Astrocyte of the cerebellum (primary cell): ENCODE data around the gene EZH1.
"Not testable (repeated sequence)": the region's sequence is repeated elsewhere in the genome, so short reads cannot be mapped to it uniquely, and the experiment has no call there.

Source experiments
- DNase-seq: peaks from one replicate; pipeline ENCODE4 v3.0.0-alpha.2; 2011; ENCODE audit warnings: low read depth
- H3K4me3 ChIP-seq: 2 replicates; pipeline ENCODE4 v1.5.1; 2011; ENCODE audit warnings: mild to moderate bottlenecking, low read depth, low read length, moderate library complexity
- in situ Hi-C: cut with HindIII; loops from 2 replicates; pipeline ENCODE4 v1.10.0; 2017; ENCODE audit warnings: low sequenced_read_pairs
- TF ChIP-seq, protein P1 (sequence below): IDR thresholded peaks from 2 replicates; pipeline ENCODE4 v1.5.1; 2012; ENCODE audit warnings: low read length, low read depth, moderate library complexity, mild to moderate bottlenecking; ENCODE audit errors: missing control alignments

EZH1 gene

DNA sequence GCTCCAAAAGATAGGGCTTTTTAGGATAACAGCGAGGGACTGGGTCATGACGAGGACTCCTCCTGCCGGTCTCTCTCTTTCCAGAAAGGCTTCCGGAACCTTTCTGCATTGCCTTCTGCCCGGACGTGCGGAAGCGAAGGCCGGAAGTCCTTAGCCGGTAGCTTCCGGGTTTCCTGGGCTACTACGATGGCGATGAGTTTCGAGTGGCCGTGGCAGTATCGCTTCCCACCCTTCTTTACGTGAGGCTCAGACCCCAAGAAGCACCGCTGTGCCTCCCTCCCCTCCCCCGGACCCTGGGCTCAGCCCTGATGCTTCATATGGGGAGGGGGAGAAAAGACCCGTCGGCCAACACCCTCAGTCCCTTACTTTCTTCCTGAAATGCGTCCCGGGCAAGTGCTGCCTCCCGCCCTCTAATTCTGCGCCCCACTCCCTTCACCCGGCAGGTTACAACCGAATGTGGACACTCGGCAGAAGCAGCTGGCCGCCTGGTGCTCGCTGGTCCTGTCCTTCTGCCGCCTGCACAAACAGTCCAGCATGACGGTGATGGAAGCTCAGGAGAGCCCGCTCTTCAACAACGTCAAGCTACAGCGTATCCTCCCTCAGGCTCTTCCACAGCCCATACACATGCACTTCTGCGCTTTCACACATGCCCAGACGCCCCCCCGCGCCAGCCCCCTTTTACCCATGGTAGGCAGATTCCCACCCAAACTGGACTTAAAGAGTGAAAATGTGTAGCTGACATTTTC, 28.6 kb upstream of the EZH1 start, which contains the start of gene VPS25:
TSS of gene VPS25 (plus strand) at position 160 of the 746 bp plus-strand sequence. CDS start at position 187, 27 bp downstream.
- in situ Hi-C loops: no loop called here
- TF ChIP-seq, protein P1, sequence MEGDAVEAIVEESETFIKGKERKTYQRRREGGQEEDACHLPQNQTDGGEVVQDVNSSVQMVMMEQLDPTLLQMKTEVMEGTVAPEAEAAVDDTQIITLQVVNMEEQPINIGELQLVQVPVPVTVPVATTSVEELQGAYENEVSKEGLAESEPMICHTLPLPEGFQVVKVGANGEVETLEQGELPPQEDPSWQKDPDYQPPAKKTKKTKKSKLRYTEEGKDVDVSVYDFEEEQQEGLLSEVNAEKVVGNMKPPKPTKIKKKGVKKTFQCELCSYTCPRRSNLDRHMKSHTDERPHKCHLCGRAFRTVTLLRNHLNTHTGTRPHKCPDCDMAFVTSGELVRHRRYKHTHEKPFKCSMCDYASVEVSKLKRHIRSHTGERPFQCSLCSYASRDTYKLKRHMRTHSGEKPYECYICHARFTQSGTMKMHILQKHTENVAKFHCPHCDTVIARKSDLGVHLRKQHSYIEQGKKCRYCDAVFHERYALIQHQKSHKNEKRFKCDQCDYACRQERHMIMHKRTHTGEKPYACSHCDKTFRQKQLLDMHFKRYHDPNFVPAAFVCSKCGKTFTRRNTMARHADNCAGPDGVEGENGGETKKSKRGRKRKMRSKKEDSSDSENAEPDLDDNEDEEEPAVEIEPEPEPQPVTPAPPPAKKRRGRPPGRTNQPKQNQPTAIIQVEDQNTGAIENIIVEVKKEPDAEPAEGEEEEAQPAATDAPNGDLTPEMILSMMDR: peak; percentile 35
- peak within 1 kb of the TSS; percentile 94 for H3K4me3 ChIP-seq
- DNase-seq: peak; percentile 43

GRCh38 chr17:42772945-42773289, 28.1 kb upstream of the EZH1 start:
- DNase-seq: no peak
- TF ChIP-seq, protein P1: no peak
- in situ Hi-C loops: no loop called here
- H3K4me3 ChIP-seq: peak overlapping the region; percentile 94

DNA sequence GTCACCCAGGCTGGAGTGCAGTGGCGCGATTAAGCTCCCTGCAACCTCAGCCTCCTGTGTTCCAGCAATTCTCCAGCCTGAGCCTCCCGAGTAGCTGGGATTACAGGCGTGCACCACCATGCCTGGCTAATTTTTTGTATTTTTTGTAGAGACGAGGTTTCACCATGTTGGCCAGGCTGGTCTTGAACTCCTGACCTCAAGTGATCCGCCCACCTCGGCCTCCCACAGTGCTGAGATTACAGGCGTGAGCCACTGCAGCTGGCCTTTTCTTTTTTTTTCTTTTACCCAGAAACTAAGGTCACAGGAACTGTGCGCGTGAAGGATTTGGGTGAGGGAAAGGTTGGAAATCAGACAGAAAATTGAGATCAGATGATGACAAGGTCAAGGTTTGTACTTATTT, 25.1 kb upstream of the EZH1 start:
- in situ Hi-C loops, DNase-seq, H3K4me3 ChIP-seq: not testable (repeated sequence)

GRCh38 chr17:42768006-42768405, 23.2 kb upstream of the EZH1 start:
- DNase-seq, in situ Hi-C loops: not testable (repeated sequence)

DNA sequence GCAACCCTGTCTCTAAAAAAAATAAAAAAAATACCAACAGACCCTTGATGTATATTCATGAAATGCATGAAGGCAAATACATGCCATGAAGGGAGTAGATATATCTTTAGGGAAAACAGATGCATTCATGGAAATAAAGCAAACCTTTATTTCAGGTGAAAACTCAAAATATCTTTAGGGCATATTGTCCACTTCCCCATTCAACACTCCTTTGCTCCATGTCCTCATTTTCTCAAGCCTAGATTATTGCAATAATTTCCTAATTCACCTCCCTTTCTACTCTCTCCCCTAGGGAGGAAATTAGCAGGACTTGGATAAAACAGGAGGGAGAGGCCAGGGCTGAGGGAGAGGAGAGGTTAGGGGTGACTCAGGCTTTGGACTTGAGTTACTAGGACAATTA, 22.7 kb upstream of the EZH1 start:
- in situ Hi-C loops: no loop called here
- no peak overlapping the region for H3K4me3 ChIP-seq
- TF ChIP-seq, protein P1: no peak
- DNase-seq: no peak

More at GRCh38 chr17:42768006-42768405, 23.2 kb upstream of the EZH1 start:
- not testable (repeated sequence) for H3K4me3 ChIP-seq

DNA sequence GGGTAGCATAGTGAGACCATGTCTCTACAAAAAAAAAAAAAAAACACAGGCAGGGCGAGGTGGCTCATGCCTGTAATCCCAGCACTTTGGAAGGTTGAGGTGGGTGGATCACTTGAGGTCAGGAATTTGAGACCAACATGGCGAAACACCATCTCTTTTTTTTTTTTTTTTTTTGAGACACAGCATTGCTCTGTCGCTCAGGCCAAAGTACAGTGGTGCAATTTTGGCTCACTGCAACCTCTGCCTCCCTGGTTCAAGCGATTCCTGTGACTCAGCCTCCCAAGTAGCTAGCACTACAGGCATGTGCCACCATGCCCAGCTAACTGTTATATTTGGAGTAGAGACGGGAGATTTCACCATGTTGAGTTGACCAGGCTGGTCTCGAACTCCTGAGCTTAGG, 21.3 kb upstream of the EZH1 start:
- in situ Hi-C loops: no loop called here
- DNase-seq: no peak
- TF ChIP-seq, protein P1: no peak
- no peak overlapping the region for H3K4me3 ChIP-seq

DNA sequence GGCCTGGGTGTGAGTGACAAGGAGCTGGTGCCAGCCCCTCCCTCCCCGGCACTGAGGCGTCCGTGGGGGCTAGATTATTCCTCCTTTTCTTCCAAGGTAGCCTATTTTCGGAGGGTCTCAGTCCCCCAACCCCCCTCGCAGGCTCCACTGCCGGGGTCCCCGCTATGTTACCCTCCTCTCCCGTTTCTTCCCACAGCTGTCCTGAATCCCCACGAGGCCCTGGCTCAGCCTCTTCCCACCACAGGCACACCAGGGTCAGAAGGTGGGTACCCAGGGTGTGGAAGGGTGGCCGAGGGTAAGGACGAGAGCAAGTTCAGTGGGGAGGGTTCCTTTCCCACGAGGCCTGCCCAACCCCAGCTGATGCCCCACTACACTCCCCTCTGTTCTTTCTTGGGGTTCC, 16.8 kb upstream of the EZH1 start:
- TF ChIP-seq, protein P1: no peak
- no peak overlapping the region for H3K4me3 ChIP-seq
- no peak for DNase-seq
- in situ Hi-C loops: no loop called here
